Tibial nerve (tissue), 4 donors: ENCODE measurements around the gene SYTL1.

Source experiments
- EP300 ChIP-seq, 2 donors: sonication (generic); formaldehyde crosslinking; IDR thresholded peaks; one replicate each; pipeline ENCODE4 v1.6.1; 2017; ENCODE audit warnings: antibody characterized with exemption in 2 of 2, mild to moderate bottlenecking in 1 of 2
- POLR2A ChIP-seq, 2 donors: fragments of 450-650 bp; IDR thresholded peaks; one replicate each; pipeline ENCODE4 v1.6.1; 2017; ENCODE audit warnings: antibody characterized with exemption in 2 of 2, mild to moderate bottlenecking in 2 of 2, moderate library complexity in 2 of 2
- TF ChIP-seq, protein P1 (sequence below), 5 experiments: fragments of 200-600 bp in 3 of 5; fragments of 450-650 bp in 2 of 5; sonication (generic) in 3 of 5; IDR thresholded peaks; one replicate each; pipeline ENCODE4 v1.5.1; 2016 to 2019; ENCODE audit warnings: antibody characterized with exemption in 5 of 5, mild to moderate bottlenecking in 3 of 5, moderate library complexity in 2 of 5

DNA sequence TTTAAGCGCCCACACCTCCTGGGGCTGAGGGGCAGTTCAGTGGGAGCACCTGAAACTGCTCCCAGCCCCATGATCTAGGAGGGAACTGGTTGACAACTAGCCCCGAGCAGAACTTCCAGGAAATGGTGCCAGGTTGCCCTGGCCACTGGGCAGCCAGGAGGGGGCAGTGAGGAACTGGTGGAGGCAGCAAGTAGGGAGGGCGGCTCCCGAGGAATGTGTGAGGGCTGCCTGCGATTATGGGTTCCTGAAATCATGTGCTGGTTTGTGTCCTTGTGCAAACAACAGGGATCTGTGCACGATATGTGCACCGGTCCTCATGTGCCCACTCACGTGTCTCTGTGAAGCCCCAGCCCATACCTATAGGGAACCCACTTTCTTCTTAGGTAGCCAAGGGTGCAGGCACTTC, 60.5 kb downstream of the SYTL1 start:
- TF ChIP-seq, protein P1, sequence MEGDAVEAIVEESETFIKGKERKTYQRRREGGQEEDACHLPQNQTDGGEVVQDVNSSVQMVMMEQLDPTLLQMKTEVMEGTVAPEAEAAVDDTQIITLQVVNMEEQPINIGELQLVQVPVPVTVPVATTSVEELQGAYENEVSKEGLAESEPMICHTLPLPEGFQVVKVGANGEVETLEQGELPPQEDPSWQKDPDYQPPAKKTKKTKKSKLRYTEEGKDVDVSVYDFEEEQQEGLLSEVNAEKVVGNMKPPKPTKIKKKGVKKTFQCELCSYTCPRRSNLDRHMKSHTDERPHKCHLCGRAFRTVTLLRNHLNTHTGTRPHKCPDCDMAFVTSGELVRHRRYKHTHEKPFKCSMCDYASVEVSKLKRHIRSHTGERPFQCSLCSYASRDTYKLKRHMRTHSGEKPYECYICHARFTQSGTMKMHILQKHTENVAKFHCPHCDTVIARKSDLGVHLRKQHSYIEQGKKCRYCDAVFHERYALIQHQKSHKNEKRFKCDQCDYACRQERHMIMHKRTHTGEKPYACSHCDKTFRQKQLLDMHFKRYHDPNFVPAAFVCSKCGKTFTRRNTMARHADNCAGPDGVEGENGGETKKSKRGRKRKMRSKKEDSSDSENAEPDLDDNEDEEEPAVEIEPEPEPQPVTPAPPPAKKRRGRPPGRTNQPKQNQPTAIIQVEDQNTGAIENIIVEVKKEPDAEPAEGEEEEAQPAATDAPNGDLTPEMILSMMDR (IDR thresholded peaks at IDR 0.05) = peak; percentile 58 to 80 (median 75)
- TF ChIP-seq POLR2A (IDR thresholded peaks at IDR 0.05) = no peak
- peak in 1 of 2 donors; percentile 70 for TF ChIP-seq EP300 (IDR thresholded peaks at IDR 0.05)
